K562 (cell line): ENCODE data around the gene POLN. TPM values are rescaled to one million over a fixed set of nuclear protein-coding genes. Genes with fewer than 3 reads are reported as not detected.

Experiments used
- ATAC-seq: fragments of 200-7000 bp; cut with Tn5 transposase; 3 replicates; pipeline ENCODE4 v1.9.1; 2020; ENCODE audit warnings: moderate library complexity
- BruUV-seq: library from RNA; stranded (reverse); fragments of 400-500 nt; replicated peaks from 2 replicates; lab custom pipeline; 2021; lab: Mats Ljungman, UMichigan
- CTCF ChIA-PET: fragments of 300-600 bp; formaldehyde crosslinking; extraction: SDS; loops from one replicate; lab custom pipeline; 2021; ENCODE audit warnings: low intra/inter-chr PET ratio; lab: Yijun Ruan, JAX
- POLR2A ChIA-PET: fragments of 300-600, 350-650 bp; sonication (Branson Sonifier 250); formaldehyde crosslinking; extraction: SDS; loops from one replicate; lab custom pipeline; 2021; ENCODE audit warnings: antibody characterized with exemption, inconsistent platforms; lab: Yijun Ruan, JAX
- DNase-seq, 4 experiments: peaks; one replicate each; pipeline versions ENCODE4 v3.0.0 to v3.0.0-alpha.2; 2011 to 2018; ENCODE audit warnings: low spot score in 3 of 4, mixed read lengths in 3 of 4; ENCODE audit errors: extremely low read depth in 1 of 4
- FAIRE-seq: peaks from 2 replicates; lab custom pipeline; 2011; peaks lifted over from hg19 to GRCh38; lab: Jason Lieb, UNC
- H2AFZ ChIP-seq: 2 replicates; pipeline ENCODE4 v1.6.0; 2011; ENCODE audit warnings: low read depth, low read length, control low read depth, inconsistent platforms
- H3K27ac ChIP-seq: fragments of 200-600 bp; 3 replicates; pipeline ENCODE4 v1.8.0; 2011; ENCODE audit warnings: low read depth, mild to moderate bottlenecking, control low read depth, inconsistent platforms, low read length, moderate library complexity, mixed read lengths; ENCODE audit errors: extremely low read depth
- H3K27me3 ChIP-seq, 2 experiments: fragments of 300-600 bp in 1 of 2; 2 replicates in 1 of 2; 3 replicates in 1 of 2; pipeline versions ENCODE4 v1.6.0 to v1.8.0; 2011; ENCODE audit warnings: inconsistent platforms in 2 of 2, low read length in 2 of 2, mild to moderate bottlenecking in 1 of 2, mixed read lengths in 1 of 2, moderate library complexity in 1 of 2; ENCODE audit not compliant: control insufficient read depth in 2 of 2, insufficient read depth in 2 of 2
- H3K36me3 ChIP-seq: fragments of 300-600 bp; 3 replicates; pipeline ENCODE4 v1.8.0; 2011; ENCODE audit warnings: mild to moderate bottlenecking, low read length, inconsistent platforms; ENCODE audit not compliant: control insufficient read depth, insufficient read depth
- H3K4me1 ChIP-seq, 2 experiments: fragments of 200-600 bp in 1 of 2; replicated peaks in 1 of 2; 2 replicates in 1 of 2; 3 replicates in 1 of 2; pipeline versions ENCODE4 v1.5.1 to v1.8.0; 2011; ENCODE audit warnings: inconsistent platforms in 2 of 2, low read length in 2 of 2, mild to moderate bottlenecking in 1 of 2, mixed read lengths in 1 of 2, moderate library complexity in 1 of 2; ENCODE audit not compliant: control insufficient read depth in 2 of 2, insufficient read depth in 2 of 2
- H3K4me2 ChIP-seq: 2 replicates; pipeline ENCODE4 v1.6.1; 2011; ENCODE audit warnings: low read length, control low read depth, inconsistent platforms, mixed read lengths; ENCODE audit not compliant: insufficient read depth
- H3K4me3 ChIP-seq: fragments of 200-600 bp; sonication (generic), shearing (Covaris generic); 2 replicates; pipeline ENCODE4 v1.5.1; 2016; ENCODE audit warnings: control low read depth, inconsistent platforms
- H3K79me2 ChIP-seq: fragments of 200-600 bp; 3 replicates; pipeline ENCODE4 v1.8.0; 2011; ENCODE audit warnings: low read length, inconsistent platforms; ENCODE audit not compliant: control insufficient read depth, insufficient read depth
- H3K9ac ChIP-seq, 2 experiments: 2 replicates each; pipeline versions ENCODE4 v1.6.0 to v1.6.1; 2011; ENCODE audit warnings: low read depth in 2 of 2, low read length in 2 of 2, control low read depth in 1 of 2, inconsistent platforms in 1 of 2, mild to moderate bottlenecking in 1 of 2, mixed read lengths in 1 of 2; ENCODE audit not compliant: insufficient read depth in 1 of 2
- H3K9me1 ChIP-seq: one replicate; pipeline ENCODE4 v1.6.0; 2011; ENCODE audit warnings: inconsistent platforms, mild to moderate bottlenecking, low read length, moderate library complexity; ENCODE audit not compliant: control insufficient read depth, insufficient read depth
- H3K9me3 ChIP-seq: replicated peaks from 2 replicates; pipeline ENCODE4 v1.5.1; 2011; ENCODE audit warnings: low read depth, low read length, inconsistent platforms; ENCODE audit not compliant: control insufficient read depth, insufficient read depth
- H4K20me1 ChIP-seq: replicated peaks from 2 replicates; pipeline ENCODE4 v1.6.1; 2011; ENCODE audit warnings: low read length, inconsistent platforms, mixed read lengths; ENCODE audit not compliant: control insufficient read depth, insufficient read depth
- KDM1A ChIP-seq, 2 experiments: fragments of 450-650 bp; IDR thresholded peaks; 2 replicates each; pipeline ENCODE4 v1.6.1; 2016; ENCODE audit warnings: mild to moderate bottlenecking in 2 of 2
- MAFG ChIP-seq: fragments of 450-650 bp; conservative IDR thresholded peaks from 2 replicates; pipeline ENCODE4 v1.6.1; 2016; ENCODE audit warnings: missing genetic modification characterization, missing compliant biosample characterization
- POLR2G ChIP-seq: fragments of 200-400 bp; formaldehyde crosslinking; IDR thresholded peaks from 2 replicates; pipeline ENCODE4 v1.6.1; 2017; ENCODE audit warnings: low read depth, mild to moderate bottlenecking, antibody characterized with exemption, low read length, moderate library complexity
- TBP ChIP-seq: optimal IDR thresholded peaks from 2 replicates; pipeline ENCODE3; 2011; ENCODE audit warnings: low read depth, low read length, improper control_type of control experiment
- WGBS: fragments of 100-300 bp; shearing (Covaris generic); methylation state at CpG from one replicate; pipeline ENCODE4 v1.1.6; 2016; ENCODE audit warnings: low coverage, mixed read lengths; ENCODE audit not compliant: insufficient coverage; ENCODE audit errors: missing lambda C conversion rate; 5-methylcytosine and 5-hydroxymethylcytosine counted together
- in situ Hi-C: fragments of 300-500 bp; cut with MboI; formaldehyde crosslinking; loops from 4 replicates; pipeline ENCODE4 v1.15.0; 2018; ENCODE audit warnings: inconsistent platforms, mixed read lengths
- intact Hi-C: fragments of 100-400 bp; cut with micrococcal nuclease; formaldehyde crosslinking; loops from 2 replicates; pipeline ENCODE4 v1.14.2; 2022
- polyA plus RNA-seq, 8 experiments: library from polyadenylated mRNA; depleted of rRNA in 4 of 8; stranded (reverse) in 5 of 8; unstranded in 3 of 8; fragments of >200 nt; fragmentation: Nextera tagmentation in 2 of 8; fragmentation: Illumina TruSeq in 1 of 8; extraction: Ambion mirVana in 2 of 8; extraction: Trizol in 1 of 8; gene quantifications; 2 replicates each; pipeline versions ENCODE4 v1.2.1 to v1.2.3, GENCODE V29; 2011 to 2014; ENCODE audit warnings: inconsistent platforms in 1 of 8, missing spikeins in 1 of 8
- total RNA-seq, 7 experiments: library from RNA; depleted of rRNA in 6 of 7; stranded (reverse); fragments of >200 nt in 6 of 7; fragmentation: Illumina TruSeq in 2 of 7; extraction: Trizol in 2 of 7; gene quantifications; 2 replicates each; pipeline versions ENCODE4 v1.2.1 to v1.2.3, GENCODE V29; 2011 to 2021; ENCODE audit warnings: low replicate concordance in 1 of 7

The POLN gene
- total and polyA plus RNA-seq, 9 of the 15 experiments (the other 6 are each of a cell fraction or from before 2014, with no cell fraction given) = 0.08 to 0.91 (median 0.32) TPM

- no peak overlapping the region for H3K4me3 ChIP-seq
- H3K27me3 ChIP-seq = no peaks in the 10 kb centered on the region
- in situ Hi-C loops (no loop called here), intact Hi-C loops (no loop called here)
- H3K9me1 ChIP-seq = no peaks in the 10 kb centered on the region
- 55% methylated on average over 8 of the region's 8 CpGs for WGBS
- H3K36me3 ChIP-seq = no peaks in the 10 kb centered on the region
- no peak overlapping the region for H3K27ac ChIP-seq
- DNase-seq (no peak), FAIRE-seq (no peak), ATAC-seq (no peak)
- no peak overlapping the region for H2AFZ ChIP-seq
- H3K9me3 ChIP-seq = no peaks in the 10 kb centered on the region
- no peak overlapping the region for H3K4me2 ChIP-seq
- POLR2A ChIA-PET = interaction anchor here (0.6 to 1.5 kb wide), 5 partner anchors 8 to 477 kb away, joined by 3 to 5 read pairs (median 3); no protein-coding TSS in a partner anchor
- BruUV-seq = no TSS peak
- peaks cover 6 to 74% of the 10 kb centered on the region in 2 experiments; a peak in 4 of 5 replicates for H3K4me1 ChIP-seq
- H3K9ac ChIP-seq = no peak overlapping the region; a peak in 1 of 4 replicates
- CTCF ChIA-PET = no interaction called here
- no peaks in the 10 kb centered on the region; the same call in 1 of the 2 replicates for H4K20me1 ChIP-seq
- TF ChIP-seq POLR2G = 0 out of 2 replicates have a peak, but pooled peaks have one; percentile 7
- TF ChIP-seq KDM1A (IDR thresholded peaks at IDR 0.05) = no peak
- H3K79me2 ChIP-seq = peaks cover 5% of the 10 kb centered on the region; the same call in 1 of the 3 replicates
Measured at GRCh38 chr4:2256156-2256731, 14.3 kb upstream of the POLN start.

GRCh38 chr4:2255501-2256155 lies 13.7 kb upstream of the POLN start:
- H3K9me1 ChIP-seq = no peaks in the 10 kb centered on the region
- no peak for FAIRE-seq
- no peaks in the 10 kb centered on the region for H3K36me3 ChIP-seq
- H3K79me2 ChIP-seq = peaks cover 3% of the 10 kb centered on the region; the same call in 1 of the 3 replicates
- intact Hi-C loops (no loop called here), in situ Hi-C loops (no loop called here)
- H3K27me3 ChIP-seq = no peaks in the 10 kb centered on the region
- 63% methylated on average over 16 of the region's 18 CpGs for WGBS
- DNase-seq = no peak
- no peak for TF ChIP-seq TBP
- 0 out of 2 replicates have a peak, but pooled peaks have one; percentile 30 for TF ChIP-seq POLR2G
- TF ChIP-seq MAFG (tag) = no peak
- BruUV-seq = no TSS peak
- H2AFZ ChIP-seq = no peak overlapping the region
- peak overlapping the region in 1 of 2 experiments; percentile 52; a peak in 2 of 4 replicates for H3K9ac ChIP-seq
- POLR2A ChIA-PET = interaction anchor here (0.6 to 1.5 kb wide), 3 partner anchors 215 to 1530 kb away, joined by 3 read pairs; no protein-coding TSS in a partner anchor
- no peak overlapping the region for H3K27ac ChIP-seq
- CTCF ChIA-PET = no interaction called here
- no peak overlapping the region for H3K4me2 ChIP-seq
- H3K4me3 ChIP-seq = no peak overlapping the region
- H4K20me1 ChIP-seq = no peaks in the 10 kb centered on the region; the same call in 1 of the 2 replicates
- ATAC-seq = no peak
- peaks cover 3 to 74% of the 10 kb centered on the region in 2 experiments; a peak in 4 of 5 replicates for H3K4me1 ChIP-seq
- no peaks in the 10 kb centered on the region for H3K9me3 ChIP-seq
